ENCODE measurements around the gene EMID1. TPM values are rescaled to one million over a fixed set of nuclear protein-coding genes. Genes with fewer than 3 reads are reported as not detected.

Gene EMID1
- polyA plus RNA-seq, 1 of the 3 experiments (the other 2 are of a cell fraction): 1.1 TPM

DNA sequence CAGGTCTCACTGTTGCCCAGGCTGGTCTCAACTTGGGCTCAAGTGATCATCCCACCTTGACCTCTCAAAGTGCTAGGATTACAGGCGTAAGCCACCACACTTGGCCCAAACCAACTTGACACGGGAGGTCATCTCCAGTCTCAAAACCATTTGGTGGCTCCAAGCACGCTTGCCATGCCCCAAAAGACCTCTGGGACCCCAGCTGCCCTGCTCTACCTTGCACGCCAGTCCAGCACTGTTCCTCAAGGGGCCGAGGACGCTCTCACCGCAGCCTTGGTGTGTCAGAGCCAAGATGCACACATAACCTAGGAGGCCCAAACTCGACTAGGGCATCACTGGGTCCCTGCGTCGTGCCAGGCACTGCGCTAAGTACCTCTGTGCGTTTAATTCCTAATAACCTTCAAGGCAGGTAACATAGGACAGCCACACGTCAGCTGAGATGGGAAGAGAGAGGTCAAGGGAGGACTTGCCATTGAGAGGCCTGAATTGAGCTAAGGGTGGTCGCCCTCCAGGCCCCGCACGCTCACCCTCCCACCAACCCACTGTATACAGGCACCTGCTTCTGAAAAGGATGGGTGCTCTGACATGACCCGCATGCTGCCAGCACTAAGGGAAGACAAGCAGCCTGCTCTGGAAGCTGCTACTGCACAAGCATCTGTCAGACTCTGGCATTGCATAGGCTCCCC is 96.2 kb downstream of the EMID1 start:
- TF ChIP-seq SMC3 (IDR thresholded peaks at IDR 0.05; ENCODE audit: low read depth, low read length) (no peak), NFIC (IDR thresholded peaks at IDR 0.05; ENCODE audit: borderline replicate concordance) (no peak), ELF1 (IDR thresholded peaks at IDR 0.05) (no peak), RAD21 (IDR thresholded peaks at IDR 0.05; ENCODE audit: low read length) (no peak), FOXM1 (IDR thresholded peaks at IDR 0.05; ENCODE audit: low read depth) (no peak), MXI1 (IDR thresholded peaks at IDR 0.05; ENCODE audit: low read depth, low read length) (no peak), RXRA (IDR thresholded peaks at IDR 0.05; ENCODE audit: borderline replicate concordance, low read depth) (no peak), TAF1 (IDR thresholded peaks at IDR 0.05; ENCODE audit: borderline replicate concordance, low read depth, low read length) (no peak), IRF3 (IDR thresholded peaks at IDR 0.05; ENCODE audit: low read depth, low read length) (no peak), REST (IDR thresholded peaks at IDR 0.05; ENCODE audit: low read depth, low read length) (no peak), YY1 (IDR thresholded peaks at IDR 0.05; ENCODE audit: low read depth) (no peak), USF2 (IDR thresholded peaks at IDR 0.05; ENCODE audit: borderline replicate concordance, low read depth, low read length) (no peak), RCOR1 (IDR thresholded peaks at IDR 0.05; ENCODE audit: low read length) (no peak), JUND (IDR thresholded peaks at IDR 0.05) (no peak), PBX3 (IDR thresholded peaks at IDR 0.05) (no peak), EP300 (IDR thresholded peaks at IDR 0.05; ENCODE audit: borderline replicate concordance in 1 of 2, low read depth in 1 of 2, low read length in 1 of 2) (no peak), RFX5 (IDR thresholded peaks at IDR 0.05; ENCODE audit: low read length) (no peak), FOSL2 (IDR thresholded peaks at IDR 0.05; ENCODE audit: borderline replicate concordance, low read depth) (no peak; the same call in 1 of the 2 replicates)
- TF ChIP-seq, protein P1, sequence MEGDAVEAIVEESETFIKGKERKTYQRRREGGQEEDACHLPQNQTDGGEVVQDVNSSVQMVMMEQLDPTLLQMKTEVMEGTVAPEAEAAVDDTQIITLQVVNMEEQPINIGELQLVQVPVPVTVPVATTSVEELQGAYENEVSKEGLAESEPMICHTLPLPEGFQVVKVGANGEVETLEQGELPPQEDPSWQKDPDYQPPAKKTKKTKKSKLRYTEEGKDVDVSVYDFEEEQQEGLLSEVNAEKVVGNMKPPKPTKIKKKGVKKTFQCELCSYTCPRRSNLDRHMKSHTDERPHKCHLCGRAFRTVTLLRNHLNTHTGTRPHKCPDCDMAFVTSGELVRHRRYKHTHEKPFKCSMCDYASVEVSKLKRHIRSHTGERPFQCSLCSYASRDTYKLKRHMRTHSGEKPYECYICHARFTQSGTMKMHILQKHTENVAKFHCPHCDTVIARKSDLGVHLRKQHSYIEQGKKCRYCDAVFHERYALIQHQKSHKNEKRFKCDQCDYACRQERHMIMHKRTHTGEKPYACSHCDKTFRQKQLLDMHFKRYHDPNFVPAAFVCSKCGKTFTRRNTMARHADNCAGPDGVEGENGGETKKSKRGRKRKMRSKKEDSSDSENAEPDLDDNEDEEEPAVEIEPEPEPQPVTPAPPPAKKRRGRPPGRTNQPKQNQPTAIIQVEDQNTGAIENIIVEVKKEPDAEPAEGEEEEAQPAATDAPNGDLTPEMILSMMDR (IDR thresholded peaks at IDR 0.05): no peak
- no peak overlapping the region for H3K4me3 ChIP-seq (ENCODE audit: low read depth in 2 of 2, low read length in 1 of 2)
- ChIA-PET CTCF (interaction anchor here (0.6 to 4.2 kb wide), 3 partner anchors 12 to 80 kb away, joined by 3 to 24 read pairs (median 23); no protein-coding TSS in a partner anchor), POLR2A (no interaction called here)
- no peaks in the 10 kb centered on the region for H3K9me2 ChIP-seq
- no peak overlapping the region for H3K9ac ChIP-seq
- H3K27ac ChIP-seq (ENCODE audit: low read depth in 2 of 2, low read length in 1 of 2): no peak overlapping the region; a peak in 1 of 4 replicates
- peaks cover 18 to 41% of the 10 kb centered on the region in 2 experiments for H3K36me3 ChIP-seq (replicated peaks in 1 of 2; ENCODE audit: control insufficient read depth in 1 of 2, insufficient read depth in 2 of 2, low read length in 1 of 2)
- H3K4me2 ChIP-seq: no peak overlapping the region
- H2AFZ ChIP-seq (ENCODE audit: low read depth): no peak overlapping the region
- H3K27me3 ChIP-seq (ENCODE audit: insufficient read depth): no peaks in the 10 kb centered on the region
- H4K20me1 ChIP-seq (ENCODE audit: insufficient read depth): peaks cover 13% of the 10 kb centered on the region; the same call in 1 of the 2 replicates
- peaks cover 0 to 20% of the 10 kb centered on the region in 2 experiments; a peak in 1 of 4 replicates for H3K4me1 ChIP-seq (ENCODE audit: control insufficient read depth in 1 of 2, insufficient read depth in 2 of 2, low read depth in 1 of 2, low read length in 1 of 2)
- no peaks in the 10 kb centered on the region for H3K9me3 ChIP-seq
- 93% methylated on average over 15 of the region's 17 CpGs for WGBS (ENCODE audit: low lambda C conversion rate)
- peak; percentile 17 for DNase-seq
- H3F3A ChIP-seq (replicated peaks; ENCODE audit: insufficient read depth): peaks cover 41% of the 10 kb centered on the region
- H3K79me2 ChIP-seq (ENCODE audit: insufficient read depth): no peaks in the 10 kb centered on the region
